Stimulated activated naive CD8-positive, alpha-beta T cell treated with anti-CD3 and anti-CD28 coated beads, Interleukin-15, Interleukin-2, amounts not matched to agents 100 ng/mL and 50 ng/mL, for 24 hours (primary cell): ENCODE measurements around the gene ZHX3.

Experiments
- H3K27ac Mint-ChIP-seq: one replicate; pipeline ENCODE4 v1.8.0; 2021; ENCODE audit warnings: mild to moderate bottlenecking, mixed read lengths
- H3K27me3 Mint-ChIP-seq: one replicate; pipeline ENCODE4 v1.8.0; 2021; ENCODE audit warnings: mixed read lengths
- H3K36me3 Mint-ChIP-seq: one replicate; pipeline ENCODE4 v1.8.0; 2021; ENCODE audit warnings: low read depth, mixed read lengths
- H3K4me1 Mint-ChIP-seq: one replicate; pipeline ENCODE4 v1.8.0; 2021; ENCODE audit warnings: low read depth, mixed read lengths
- H3K4me3 Mint-ChIP-seq: one replicate; pipeline ENCODE4 v1.8.0; 2021; ENCODE audit warnings: mild to moderate bottlenecking, mixed read lengths
- H3K9me3 Mint-ChIP-seq: one replicate; pipeline ENCODE4 v1.8.0; 2021; ENCODE audit warnings: mixed read lengths

ZHX3 gene

GRCh38 chr20:41226426-41226825 lies 91.1 kb downstream of the ZHX3 start:
- peaks cover 3% of the 10 kb centered on the region for H3K4me1 Mint-ChIP-seq
- H3K9me3 Mint-ChIP-seq, result no peaks in the 10 kb centered on the region
- H3K27me3 Mint-ChIP-seq, result no peaks in the 10 kb centered on the region
- no peak overlapping the region for H3K4me3 Mint-ChIP-seq
- H3K27ac Mint-ChIP-seq, result no peak overlapping the region
- no peaks in the 10 kb centered on the region for H3K36me3 Mint-ChIP-seq

- Mint-ChIP-seq H3K4me3 (no peak overlapping the region), H3K27me3 (no peaks in the 10 kb centered on the region), H3K9me3 (no peaks in the 10 kb centered on the region), H3K27ac (no peak overlapping the region), H3K4me1 (no peaks in the 10 kb centered on the region), H3K36me3 (no peaks in the 10 kb centered on the region)
Observed at GRCh38 chr20:41225091-41225490, 92.4 kb downstream of the ZHX3 start.

GRCh38 chr20:41224281-41224680 lies 93.2 kb downstream of the ZHX3 start:
- Mint-ChIP-seq H3K9me3 (no peaks in the 10 kb centered on the region), H3K27ac (no peak overlapping the region), H3K27me3 (no peaks in the 10 kb centered on the region), H3K36me3 (no peaks in the 10 kb centered on the region), H3K4me1 (no peaks in the 10 kb centered on the region), H3K4me3 (no peak overlapping the region)

- H3K4me3 Mint-ChIP-seq, result no peak overlapping the region
- no peaks in the 10 kb centered on the region for H3K4me1 Mint-ChIP-seq
- H3K27ac Mint-ChIP-seq, result no peak overlapping the region
- no peaks in the 10 kb centered on the region for H3K36me3 Mint-ChIP-seq
- no peaks in the 10 kb centered on the region for H3K27me3 Mint-ChIP-seq
- H3K9me3 Mint-ChIP-seq, result no peaks in the 10 kb centered on the region
Observed at GRCh38 chr20:41223112-41223511, 94.4 kb downstream of the ZHX3 start.

GRCh38 chr20:41222703-41223102 lies 94.8 kb downstream of the ZHX3 start:
- H3K4me3 Mint-ChIP-seq, result no peak overlapping the region
- no peaks in the 10 kb centered on the region for H3K4me1 Mint-ChIP-seq
- H3K9me3 Mint-ChIP-seq, result no peaks in the 10 kb centered on the region
- no peaks in the 10 kb centered on the region for H3K27me3 Mint-ChIP-seq
- H3K36me3 Mint-ChIP-seq, result no peaks in the 10 kb centered on the region
- no peak overlapping the region for H3K27ac Mint-ChIP-seq

- H3K4me1 Mint-ChIP-seq, result no peaks in the 10 kb centered on the region
- H3K36me3 Mint-ChIP-seq, result no peaks in the 10 kb centered on the region
- no peaks in the 10 kb centered on the region for H3K9me3 Mint-ChIP-seq
- H3K27me3 Mint-ChIP-seq, result no peaks in the 10 kb centered on the region
- no peak overlapping the region for H3K27ac Mint-ChIP-seq
- no peak overlapping the region for H3K4me3 Mint-ChIP-seq
Observed at GRCh38 chr20:41222296-41222695, 95.2 kb downstream of the ZHX3 start.

GRCh38 chr20:41221614-41222218 lies 95.8 kb downstream of the ZHX3 start:
- H3K27ac Mint-ChIP-seq, result no peak overlapping the region

GRCh38 chr20:41219824-41220223 lies 97.7 kb downstream of the ZHX3 start:
- Mint-ChIP-seq H3K4me1 (no peaks in the 10 kb centered on the region), H3K4me3 (no peak overlapping the region), H3K27ac (no peak overlapping the region), H3K27me3 (no peaks in the 10 kb centered on the region), H3K9me3 (no peaks in the 10 kb centered on the region), H3K36me3 (no peaks in the 10 kb centered on the region)

More at GRCh38 chr20:41221614-41222218, 95.8 kb downstream of the ZHX3 start:
- H3K4me1 Mint-ChIP-seq, result no peaks in the 10 kb centered on the region
- H3K4me3 Mint-ChIP-seq, result no peak overlapping the region
- H3K36me3 Mint-ChIP-seq, result no peaks in the 10 kb centered on the region
- no peaks in the 10 kb centered on the region for H3K27me3 Mint-ChIP-seq
- H3K9me3 Mint-ChIP-seq, result no peaks in the 10 kb centered on the region

- H3K27ac Mint-ChIP-seq, result no peak overlapping the region
- H3K4me1 Mint-ChIP-seq, result no peaks in the 10 kb centered on the region
Observed at GRCh38 chr20:41218466-41218865, 99.1 kb downstream of the ZHX3 start.

GRCh38 chr20:41217422-41217821 lies 100.1 kb downstream of the ZHX3 start:
- H3K4me1 Mint-ChIP-seq, result peaks cover 6% of the 10 kb centered on the region
- H3K27ac Mint-ChIP-seq, result no peak overlapping the region
- H3K27me3 Mint-ChIP-seq, result no peaks in the 10 kb centered on the region
- H3K4me3 Mint-ChIP-seq, result no peak overlapping the region
- H3K9me3 Mint-ChIP-seq, result no peaks in the 10 kb centered on the region
- H3K36me3 Mint-ChIP-seq, result peaks cover 4% of the 10 kb centered on the region

More at GRCh38 chr20:41218466-41218865, 99.1 kb downstream of the ZHX3 start:
- Mint-ChIP-seq H3K9me3 (no peaks in the 10 kb centered on the region), H3K27me3 (no peaks in the 10 kb centered on the region), H3K36me3 (no peaks in the 10 kb centered on the region), H3K4me3 (no peak overlapping the region)

GRCh38 chr20:41214666-41215065 lies 102.9 kb downstream of the ZHX3 start:
- Mint-ChIP-seq H3K4me1 (peaks cover 6% of the 10 kb centered on the region), H3K27ac (no peak overlapping the region), H3K36me3 (peaks cover 4% of the 10 kb centered on the region), H3K9me3 (no peaks in the 10 kb centered on the region), H3K27me3 (no peaks in the 10 kb centered on the region), H3K4me3 (no peak overlapping the region)

- Mint-ChIP-seq H3K36me3 (peaks cover 4% of the 10 kb centered on the region), H3K4me3 (no peak overlapping the region), H3K27ac (no peak overlapping the region), H3K9me3 (no peaks in the 10 kb centered on the region), H3K27me3 (no peaks in the 10 kb centered on the region), H3K4me1 (peaks cover 6% of the 10 kb centered on the region)
Observed at GRCh38 chr20:41214202-41214601, 103.3 kb downstream of the ZHX3 start.

- Mint-ChIP-seq H3K9me3 (no peaks in the 10 kb centered on the region), H3K4me1 (peaks cover 6% of the 10 kb centered on the region), H3K27me3 (no peaks in the 10 kb centered on the region), H3K4me3 (no peak overlapping the region), H3K27ac (no peak overlapping the region), H3K36me3 (peaks cover 4% of the 10 kb centered on the region)
Observed at GRCh38 chr20:41213150-41213820, 104.2 kb downstream of the ZHX3 start.

- Mint-ChIP-seq H3K27me3 (no peaks in the 10 kb centered on the region), H3K4me3 (no peak overlapping the region), H3K27ac (no peak overlapping the region), H3K4me1 (no peaks in the 10 kb centered on the region), H3K36me3 (peaks cover 30% of the 10 kb centered on the region), H3K9me3 (no peaks in the 10 kb centered on the region)
Observed at GRCh38 chr20:41205313-41205712, 112.2 kb downstream of the ZHX3 start.

- no peaks in the 10 kb centered on the region for H3K4me1 Mint-ChIP-seq
- no peaks in the 10 kb centered on the region for H3K27me3 Mint-ChIP-seq
- no peaks in the 10 kb centered on the region for H3K9me3 Mint-ChIP-seq
- H3K27ac Mint-ChIP-seq, result no peak overlapping the region
- H3K36me3 Mint-ChIP-seq, result peaks cover 35% of the 10 kb centered on the region
- H3K4me3 Mint-ChIP-seq, result no peak overlapping the region
Observed at GRCh38 chr20:41204304-41205265, 112.9 kb downstream of the ZHX3 start.
